SK-N-SH treated with all-trans-retinoic acid at 6 μM for 48 hours (cell line): ENCODE measurements around the gene ZNF484.
"Not testable (repeated sequence)": the region's sequence is repeated elsewhere in the genome, so short reads cannot be mapped to it uniquely, and the experiment has no call there.

ENCODE experiments used
- ARNTL ChIP-seq: fragments of 450-650 bp; formaldehyde crosslinking; IDR thresholded peaks from 2 replicates; pipeline ENCODE4 v1.5.0; 2020; ENCODE audit warnings: low read depth, mild to moderate bottlenecking, moderate library complexity, borderline replicate concordance
- BACH2 ChIP-seq: fragments of 250-450 bp; sonication (Bioruptor Pico); IDR thresholded peaks from 2 replicates; pipeline ENCODE4 v1.9.0; 2021; ENCODE audit warnings: mild to moderate bottlenecking, borderline replicate concordance
- GLIS3 ChIP-seq: fragments of 250-450 bp; sonication (Bioruptor Pico); IDR thresholded peaks from 2 replicates; pipeline ENCODE4 v1.5.0; 2020; ENCODE audit warnings: mild to moderate bottlenecking, moderate library complexity
- PPARA ChIP-seq: fragments of 250-450 bp; sonication (Bioruptor Pico); IDR thresholded peaks from 2 replicates; pipeline ENCODE4 v1.5.0; 2020; ENCODE audit warnings: mild to moderate bottlenecking, borderline replicate concordance
- RARB ChIP-seq: fragments of 250-450 bp; sonication (Bioruptor Pico); IDR thresholded peaks from 2 replicates; pipeline ENCODE4 v1.8.0; 2021; ENCODE audit warnings: mild to moderate bottlenecking, moderate library complexity
- SNAI2 ChIP-seq: fragments of 250-450 bp; sonication (Bioruptor Pico); IDR thresholded peaks from 2 replicates; pipeline ENCODE4 v1.5.0; 2020; ENCODE audit warnings: mild to moderate bottlenecking, moderate library complexity
- TSHZ2 ChIP-seq: fragments of 250-450 bp; sonication (Bioruptor Pico); IDR thresholded peaks from 2 replicates; pipeline ENCODE4 v1.5.0; 2020; ENCODE audit warnings: mild to moderate bottlenecking, moderate library complexity
- ZNF8 ChIP-seq: fragments of 450-650 bp; formaldehyde crosslinking; IDR thresholded peaks from 2 replicates; pipeline ENCODE4 v1.5.0; 2020; ENCODE audit warnings: mild to moderate bottlenecking, moderate library complexity
- TF ChIP-seq, protein P1 (sequence below): fragments of 250-450 bp; sonication (Bioruptor Pico); IDR thresholded peaks from 2 replicates; pipeline ENCODE4 v1.8.0; 2020; ENCODE audit warnings: mild to moderate bottlenecking, moderate library complexity, borderline replicate concordance
- TF ChIP-seq, protein P2 (sequence below): fragments of 250-450 bp; sonication (Bioruptor Pico); IDR thresholded peaks from 2 replicates; pipeline ENCODE4 v1.5.1; 2021; ENCODE audit warnings: mild to moderate bottlenecking, moderate library complexity

GRCh38 chr9:92809629-92810326 is 68.1 kb downstream of the ZNF484 start:
- not testable (repeated sequence) for TF ChIP-seq TSHZ2 (CRISPR knock-in tag); ZNF8 (CRISPR knock-in tag); ARNTL (CRISPR knock-in tag); BACH2 (CRISPR knock-in tag); PPARA; RARB (CRISPR knock-in tag); SNAI2; GLIS3 (CRISPR knock-in tag)
- TF ChIP-seq, protein P1, sequence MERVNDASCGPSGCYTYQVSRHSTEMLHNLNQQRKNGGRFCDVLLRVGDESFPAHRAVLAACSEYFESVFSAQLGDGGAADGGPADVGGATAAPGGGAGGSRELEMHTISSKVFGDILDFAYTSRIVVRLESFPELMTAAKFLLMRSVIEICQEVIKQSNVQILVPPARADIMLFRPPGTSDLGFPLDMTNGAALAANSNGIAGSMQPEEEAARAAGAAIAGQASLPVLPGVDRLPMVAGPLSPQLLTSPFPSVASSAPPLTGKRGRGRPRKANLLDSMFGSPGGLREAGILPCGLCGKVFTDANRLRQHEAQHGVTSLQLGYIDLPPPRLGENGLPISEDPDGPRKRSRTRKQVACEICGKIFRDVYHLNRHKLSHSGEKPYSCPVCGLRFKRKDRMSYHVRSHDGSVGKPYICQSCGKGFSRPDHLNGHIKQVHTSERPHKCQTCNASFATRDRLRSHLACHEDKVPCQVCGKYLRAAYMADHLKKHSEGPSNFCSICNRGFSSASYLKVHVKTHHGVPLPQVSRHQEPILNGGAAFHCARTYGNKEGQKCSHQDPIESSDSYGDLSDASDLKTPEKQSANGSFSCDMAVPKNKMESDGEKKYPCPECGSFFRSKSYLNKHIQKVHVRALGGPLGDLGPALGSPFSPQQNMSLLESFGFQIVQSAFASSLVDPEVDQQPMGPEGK (CRISPR knock-in tag): not testable (repeated sequence)
- TF ChIP-seq, protein P2, sequence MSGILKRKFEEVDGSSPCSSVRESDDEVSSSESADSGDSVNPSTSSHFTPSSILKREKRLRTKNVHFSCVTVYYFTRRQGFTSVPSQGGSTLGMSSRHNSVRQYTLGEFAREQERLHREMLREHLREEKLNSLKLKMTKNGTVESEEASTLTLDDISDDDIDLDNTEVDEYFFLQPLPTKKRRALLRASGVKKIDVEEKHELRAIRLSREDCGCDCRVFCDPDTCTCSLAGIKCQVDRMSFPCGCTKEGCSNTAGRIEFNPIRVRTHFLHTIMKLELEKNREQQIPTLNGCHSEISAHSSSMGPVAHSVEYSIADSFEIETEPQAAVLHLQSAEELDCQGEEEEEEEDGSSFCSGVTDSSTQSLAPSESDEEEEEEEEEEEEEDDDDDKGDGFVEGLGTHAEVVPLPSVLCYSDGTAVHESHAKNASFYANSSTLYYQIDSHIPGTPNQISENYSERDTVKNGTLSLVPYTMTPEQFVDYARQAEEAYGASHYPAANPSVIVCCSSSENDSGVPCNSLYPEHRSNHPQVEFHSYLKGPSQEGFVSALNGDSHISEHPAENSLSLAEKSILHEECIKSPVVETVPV (CRISPR knock-in tag): not testable (repeated sequence)
